ENCODE data around the gene THAP4.

The THAP4 gene

GRCh38 chr2:241671457-241672240 lies 34.7 kb upstream of the THAP4 start:
- H3K79me2 ChIP-seq (ENCODE audit: insufficient read depth, low read length) = no peaks in the 10 kb centered on the region
- H3K36me3 ChIP-seq (ENCODE audit: low read length) = no peaks in the 10 kb centered on the region
- TF ChIP-seq EZH2phosphoT487 (conservative IDR thresholded peaks at IDR 0.05; ENCODE audit: low read length) (no peak), CTCF (IDR thresholded peaks at IDR 0.05; ENCODE audit: insufficient read depth, low read length, poor library complexity, severe bottlenecking) (no peak)
- H3K9ac ChIP-seq (ENCODE audit: low read length) = no peak overlapping the region
- H2AFZ ChIP-seq (ENCODE audit: low read depth, low read length, severe bottlenecking) = no peak overlapping the region
- no peaks in the 10 kb centered on the region for H3F3A ChIP-seq (ENCODE audit: insufficient read depth)
- no peak overlapping the region for H3K4me2 ChIP-seq (ENCODE audit: low read depth, low read length, poor library complexity, severe bottlenecking)
- H3K9me3 ChIP-seq (ENCODE audit: insufficient read depth, low read length) = no peaks in the 10 kb centered on the region
- no peak overlapping the region for H3K4me3 ChIP-seq (ENCODE audit: insufficient read depth, low read length, poor library complexity, severe bottlenecking)
- no peaks in the 10 kb centered on the region for H3K9me2 ChIP-seq (replicated peaks; ENCODE audit: insufficient read depth, low read length)
- no peaks in the 10 kb centered on the region for H4K20me1 ChIP-seq (ENCODE audit: low read depth, low read length)
- no peaks in the 10 kb centered on the region for H3K27me3 ChIP-seq (ENCODE audit: low read length)
- no peak overlapping the region for H3K27ac ChIP-seq (ENCODE audit: low read depth, low read length)

- H3K4me2 ChIP-seq (ENCODE audit: low read depth, low read length, poor library complexity, severe bottlenecking) = no peak overlapping the region
Observed at GRCh38 chr2:241670333-241671110, 33.6 kb upstream of the THAP4 start.

GRCh38 chr2:241668839-241669238 lies 31.9 kb upstream of the THAP4 start:
- no peaks in the 10 kb centered on the region for H3K9me3 ChIP-seq (ENCODE audit: insufficient read depth, low read length)
- no peaks in the 10 kb centered on the region for H3K79me2 ChIP-seq (ENCODE audit: insufficient read depth, low read length)
- no peak overlapping the region for H3K9ac ChIP-seq (ENCODE audit: low read length)
- H3K36me3 ChIP-seq (ENCODE audit: low read length) = no peaks in the 10 kb centered on the region
- no peak overlapping the region for H2AFZ ChIP-seq (ENCODE audit: low read depth, low read length, severe bottlenecking)
- no peak overlapping the region for H3K4me2 ChIP-seq (ENCODE audit: low read depth, low read length, poor library complexity, severe bottlenecking)
- no peak overlapping the region for H3K27ac ChIP-seq (ENCODE audit: low read depth, low read length)
- no peak for TF ChIP-seq EZH2phosphoT487 (conservative IDR thresholded peaks at IDR 0.05; ENCODE audit: low read length)
- no peak for TF ChIP-seq CTCF (IDR thresholded peaks at IDR 0.05; ENCODE audit: insufficient read depth, low read length, poor library complexity, severe bottlenecking)
- H3K4me3 ChIP-seq (ENCODE audit: insufficient read depth, low read length, poor library complexity, severe bottlenecking) = no peak overlapping the region
- no peaks in the 10 kb centered on the region for H4K20me1 ChIP-seq (ENCODE audit: low read depth, low read length)
- no peaks in the 10 kb centered on the region for H3F3A ChIP-seq (ENCODE audit: insufficient read depth)
- no peaks in the 10 kb centered on the region for H3K27me3 ChIP-seq (ENCODE audit: low read length)
- H3K9me2 ChIP-seq (replicated peaks; ENCODE audit: insufficient read depth, low read length) = no peaks in the 10 kb centered on the region

More at GRCh38 chr2:241670333-241671110, 33.6 kb upstream of the THAP4 start:
- Histone ChIP-seq H4K20me1 (ENCODE audit: low read depth, low read length) (no peaks in the 10 kb centered on the region), H3K36me3 (ENCODE audit: low read length) (no peaks in the 10 kb centered on the region), H3K9me2 (replicated peaks; ENCODE audit: insufficient read depth, low read length) (no peaks in the 10 kb centered on the region), H3K27me3 (ENCODE audit: low read length) (no peaks in the 10 kb centered on the region), H3F3A (ENCODE audit: insufficient read depth) (no peaks in the 10 kb centered on the region), H3K27ac (ENCODE audit: low read depth, low read length) (no peak overlapping the region), H2AFZ (ENCODE audit: low read depth, low read length, severe bottlenecking) (no peak overlapping the region), H3K9ac (ENCODE audit: low read length) (no peak overlapping the region), H3K4me3 (ENCODE audit: insufficient read depth, low read length, poor library complexity, severe bottlenecking) (no peak overlapping the region), H3K79me2 (ENCODE audit: insufficient read depth, low read length) (no peaks in the 10 kb centered on the region), H3K9me3 (ENCODE audit: insufficient read depth, low read length) (no peaks in the 10 kb centered on the region)
- TF ChIP-seq EZH2phosphoT487 (conservative IDR thresholded peaks at IDR 0.05; ENCODE audit: low read length) (no peak), CTCF (IDR thresholded peaks at IDR 0.05; ENCODE audit: insufficient read depth, low read length, poor library complexity, severe bottlenecking) (no peak)

All from SU-DHL-6 (cell line).